ENCODE results near the gene EYA4. TPM values are rescaled to one million over a fixed set of nuclear protein-coding genes. Genes with fewer than 3 reads are reported as not detected.

Gene EYA4
- total RNA-seq, 1 experiment from 2014 or later, result not detected

- TF ChIP-seq CTCF (IDR thresholded peaks at IDR 0.05; ENCODE audit: unreplicated experiment), result no peak
- intact Hi-C loops (cut with micrococcal nuclease), result no loop called here
- no peaks in the 10 kb centered on the region for H3K36me3 Mint-ChIP-seq (ENCODE audit: insufficient read depth, unreplicated experiment)
- DNase-seq (ENCODE audit: unreplicated experiment), result no peak
- ChIA-PET CTCF (interaction anchor here (0.6 kb wide), 2 partner anchors 68 to 1731 kb away, joined by 3 to 4 read pairs; no protein-coding TSS in a partner anchor), POLR2A (no interaction called here)
- H3K27me3 Mint-ChIP-seq (ENCODE audit: insufficient read depth, unreplicated experiment), result peaks cover 93% of the 10 kb centered on the region
- H3K4me3 Mint-ChIP-seq (ENCODE audit: unreplicated experiment), result no peak overlapping the region
- no TSS peak for BruUV-seq (replicated peaks)
- H3K4me1 Mint-ChIP-seq (ENCODE audit: insufficient read depth, unreplicated experiment), result no peaks in the 10 kb centered on the region
- no peak overlapping the region for H3K27ac Mint-ChIP-seq (ENCODE audit: low read depth, unreplicated experiment)
- H3K9me3 Mint-ChIP-seq (ENCODE audit: unreplicated experiment), result no peaks in the 10 kb centered on the region
Measured at GRCh38 chr6:133206942-133207341, 34.2 kb upstream of the EYA4 start.

- POLR2A ChIA-PET, result no interaction called here
- Mint-ChIP-seq H3K36me3 (ENCODE audit: insufficient read depth, unreplicated experiment) (no peaks in the 10 kb centered on the region), H3K27me3 (ENCODE audit: insufficient read depth, unreplicated experiment) (peaks cover 93% of the 10 kb centered on the region), H3K9me3 (ENCODE audit: unreplicated experiment) (no peaks in the 10 kb centered on the region), H3K4me1 (ENCODE audit: insufficient read depth, unreplicated experiment) (no peaks in the 10 kb centered on the region), H3K4me3 (ENCODE audit: unreplicated experiment) (no peak overlapping the region), H3K27ac (ENCODE audit: low read depth, unreplicated experiment) (no peak overlapping the region)
- intact Hi-C loops (cut with micrococcal nuclease), result no loop called here
- BruUV-seq (replicated peaks), result no TSS peak
- CTCF ChIA-PET, result interaction anchor here (1.5 kb wide), 1 partner anchor 10 kb away, joined by 4 read pairs; no protein-coding TSS in a partner anchor
- no peak for TF ChIP-seq CTCF (IDR thresholded peaks at IDR 0.05; ENCODE audit: unreplicated experiment)
- no peak for DNase-seq (ENCODE audit: unreplicated experiment)
Measured at GRCh38 chr6:133207754-133208153, 33.4 kb upstream of the EYA4 start.

GRCh38 chr6:133208183-133208755 lies 32.9 kb upstream of the EYA4 start:
- Mint-ChIP-seq H3K4me1 (ENCODE audit: insufficient read depth, unreplicated experiment) (no peaks in the 10 kb centered on the region), H3K27ac (ENCODE audit: low read depth, unreplicated experiment) (no peak overlapping the region), H3K9me3 (ENCODE audit: unreplicated experiment) (no peaks in the 10 kb centered on the region), H3K27me3 (ENCODE audit: insufficient read depth, unreplicated experiment) (peaks cover 93% of the 10 kb centered on the region), H3K4me3 (ENCODE audit: unreplicated experiment) (no peak overlapping the region), H3K36me3 (ENCODE audit: insufficient read depth, unreplicated experiment) (no peaks in the 10 kb centered on the region)
- intact Hi-C loops (cut with micrococcal nuclease), result no loop called here
- POLR2A ChIA-PET, result no interaction called here
- no peak for DNase-seq (ENCODE audit: unreplicated experiment)
- TF ChIP-seq CTCF (IDR thresholded peaks at IDR 0.05; ENCODE audit: unreplicated experiment), result no peak
- CTCF ChIA-PET, result interaction anchor here (1.5 kb wide), 1 partner anchor 9 kb away, joined by 4 read pairs; no protein-coding TSS in a partner anchor
- no TSS peak for BruUV-seq (replicated peaks)

- Mint-ChIP-seq H3K4me3 (ENCODE audit: unreplicated experiment) (no peak overlapping the region), H3K27ac (ENCODE audit: low read depth, unreplicated experiment) (no peak overlapping the region), H3K36me3 (ENCODE audit: insufficient read depth, unreplicated experiment) (no peaks in the 10 kb centered on the region), H3K27me3 (ENCODE audit: insufficient read depth, unreplicated experiment) (peaks cover 88% of the 10 kb centered on the region), H3K4me1 (ENCODE audit: insufficient read depth, unreplicated experiment) (no peaks in the 10 kb centered on the region), H3K9me3 (ENCODE audit: unreplicated experiment) (no peaks in the 10 kb centered on the region)
- ChIA-PET CTCF (interaction anchor here (0.6 to 1.4 kb wide), 3 partner anchors 148 to 299 kb away, joined by 3 read pairs; no protein-coding TSS in a partner anchor), POLR2A (no interaction called here)
- intact Hi-C loops (cut with micrococcal nuclease), result no loop called here
- BruUV-seq (replicated peaks), result no TSS peak
- no peak for DNase-seq (ENCODE audit: unreplicated experiment)
- no peak for TF ChIP-seq CTCF (IDR thresholded peaks at IDR 0.05; ENCODE audit: unreplicated experiment)
Measured at GRCh38 chr6:133214267-133214666, 26.9 kb upstream of the EYA4 start.
